ENCODE data around the gene MYNN.

GRCh38 chr3:169804681-169805080 is 31.5 kb downstream of the MYNN start:
- no peak for TF ChIP-seq CTCF (conservative IDR thresholded peaks at IDR 0.05)
- TF ChIP-seq EZH2 (IDR thresholded peaks at IDR 0.05; ENCODE audit: low read depth): no peak
